Skeletal muscle tissue (tissue), 4 donors: ENCODE results near the gene ZDHHC19. TPM values are rescaled to one million over a fixed set of nuclear protein-coding genes. Genes with fewer than 3 reads are reported as not detected.
A peak's percentile ranks its signal among the peaks of the same experiment; 100 is the strongest.

Source experiments
- H3K27ac ChIP-seq: one replicate; pipeline ENCODE4 v1.7.0; 2013; ENCODE audit warnings: mild to moderate bottlenecking, low read depth, low read length, inconsistent platforms
- H3K27me3 ChIP-seq, 3 donors: one replicate each; pipeline ENCODE4 v1.7.0; 2013; ENCODE audit warnings: low read length in 3 of 3; ENCODE audit not compliant: control insufficient read depth in 3 of 3, insufficient read depth in 3 of 3
- H3K36me3 ChIP-seq, 3 donors: one replicate each; pipeline ENCODE4 v1.7.0; 2013; ENCODE audit warnings: low read length in 3 of 3; ENCODE audit not compliant: control insufficient read depth in 3 of 3, insufficient read depth in 3 of 3
- H3K4me1 ChIP-seq, 3 donors: one replicate each; pipeline ENCODE4 v1.7.0; 2013; ENCODE audit warnings: low read length in 3 of 3, mild to moderate bottlenecking in 3 of 3; ENCODE audit not compliant: control insufficient read depth in 3 of 3, insufficient read depth in 3 of 3
- H3K4me3 ChIP-seq, 3 donors: one replicate each; pipeline ENCODE4 v1.7.0; 2013; ENCODE audit warnings: low read length in 3 of 3
- H3K9ac ChIP-seq, 3 donors: one replicate each; pipeline ENCODE4 v1.7.0; 2013; ENCODE audit warnings: low read length in 3 of 3, mild to moderate bottlenecking in 3 of 3, moderate library complexity in 2 of 3, low read depth in 1 of 3
- H3K9me3 ChIP-seq, 3 donors: one replicate each; pipeline ENCODE4 v1.7.0; 2013; ENCODE audit warnings: low read length in 3 of 3; ENCODE audit not compliant: control insufficient read depth in 3 of 3
- total RNA-seq: library from RNA; depleted of rRNA; stranded (reverse); fragments of >200 nt; gene quantifications from one replicate; pipeline ENCODE4 v1.2.3, GENCODE V29; 2014
- donor health status: Osteomylitis.

The ZDHHC19 gene
- total RNA-seq, 1 donor from 2014 or later = not detected

- Histone ChIP-seq H3K9ac (no peak overlapping the region), H3K4me1 (peaks cover 5 to 7% (median 5%) of the 10 kb centered on the region in 3 donors), H3K27me3 (peaks cover 0 to 4% (median 4%) of the 10 kb centered on the region in 3 donors), H3K9me3 (no peaks in the 10 kb centered on the region), H3K27ac (no peak overlapping the region), H3K4me3 (no peak overlapping the region), H3K36me3 (no peaks in the 10 kb centered on the region)
These were observed 13.9 kb upstream of the ZDHHC19 start for GRCh38 chr3:196225086-196225485.

- Histone ChIP-seq H3K27ac (no peak overlapping the region), H3K36me3 (no peaks in the 10 kb centered on the region), H3K4me1 (peaks cover 10 to 13% (median 13%) of the 10 kb centered on the region in 3 donors)
These were observed 11.8 kb upstream of the ZDHHC19 start for GRCh38 chr3:196222876-196223595.

GRCh38 chr3:196220991-196221390, 9.8 kb upstream of the ZDHHC19 start:
- H3K4me1 ChIP-seq = peaks cover 5 to 8% (median 8%) of the 10 kb centered on the region in 3 donors
- peaks cover 0 to 5% (median 0%) of the 10 kb centered on the region in 3 donors for H3K27me3 ChIP-seq
- no peaks in the 10 kb centered on the region for H3K36me3 ChIP-seq
- H3K4me3 ChIP-seq = no peak overlapping the region
- no peaks in the 10 kb centered on the region for H3K9me3 ChIP-seq
- H3K27ac ChIP-seq = no peak overlapping the region
- no peak overlapping the region for H3K9ac ChIP-seq

More at GRCh38 chr3:196222876-196223595, 11.8 kb upstream of the ZDHHC19 start:
- Histone ChIP-seq H3K9me3 (no peaks in the 10 kb centered on the region), H3K9ac (no peak overlapping the region), H3K4me3 (no peak overlapping the region), H3K27me3 (peaks cover 0 to 4% (median 4%) of the 10 kb centered on the region in 3 donors)

- peaks cover 0 to 6% (median 0%) of the 10 kb centered on the region in 3 donors for H3K27me3 ChIP-seq
These were observed 9.4 kb upstream of the ZDHHC19 start for GRCh38 chr3:196220587-196220986.

GRCh38 chr3:196219970-196220311, 8.7 kb upstream of the ZDHHC19 start:
- Histone ChIP-seq H3K9ac (peak overlapping the region in 2 of 3 donors; percentile 25 to 47), H3K27ac (peak overlapping the region; percentile 60), H3K4me3 (peak overlapping the region; percentile 41 to 63 (median 54))

More at GRCh38 chr3:196220587-196220986, 9.4 kb upstream of the ZDHHC19 start:
- H3K9me3 ChIP-seq = no peaks in the 10 kb centered on the region
- no peak overlapping the region for H3K4me3 ChIP-seq
- no peak overlapping the region for H3K9ac ChIP-seq
- no peaks in the 10 kb centered on the region for H3K36me3 ChIP-seq
- no peak overlapping the region for H3K27ac ChIP-seq
- peaks cover 5 to 8% (median 8%) of the 10 kb centered on the region in 3 donors for H3K4me1 ChIP-seq

GRCh38 chr3:196219194-196219969, 8.2 kb upstream of the ZDHHC19 start:
- Histone ChIP-seq H3K9ac (peak overlapping the region in 2 of 3 donors; percentile 25 to 51), H3K4me3 (peak overlapping the region; percentile 41 to 63 (median 54))

More at GRCh38 chr3:196219970-196220311, 8.7 kb upstream of the ZDHHC19 start:
- H3K27me3 ChIP-seq = peaks cover 0 to 6% (median 0%) of the 10 kb centered on the region in 3 donors
- no peaks in the 10 kb centered on the region for H3K36me3 ChIP-seq
- H3K9me3 ChIP-seq = no peaks in the 10 kb centered on the region
- peaks cover 5 to 8% (median 8%) of the 10 kb centered on the region in 3 donors for H3K4me1 ChIP-seq

GRCh38 chr3:196218155-196218712, 7.0 kb upstream of the ZDHHC19 start:
- H3K36me3 ChIP-seq = no peaks in the 10 kb centered on the region
- no peak overlapping the region for H3K9ac ChIP-seq
- peaks cover 0 to 6% (median 0%) of the 10 kb centered on the region in 3 donors for H3K27me3 ChIP-seq
- H3K4me3 ChIP-seq = no peak overlapping the region
- H3K4me1 ChIP-seq = peaks cover 5 to 8% (median 8%) of the 10 kb centered on the region in 3 donors
- H3K9me3 ChIP-seq = no peaks in the 10 kb centered on the region
- H3K27ac ChIP-seq = no peak overlapping the region

More at GRCh38 chr3:196219194-196219969, 8.2 kb upstream of the ZDHHC19 start:
- peaks cover 0 to 6% (median 0%) of the 10 kb centered on the region in 3 donors for H3K27me3 ChIP-seq
- H3K4me1 ChIP-seq = peaks cover 5 to 8% (median 8%) of the 10 kb centered on the region in 3 donors
- no peaks in the 10 kb centered on the region for H3K9me3 ChIP-seq
- H3K36me3 ChIP-seq = no peaks in the 10 kb centered on the region
- H3K27ac ChIP-seq = peak overlapping the region; percentile 60

- H3K4me3 ChIP-seq = no peak overlapping the region
- H3K27me3 ChIP-seq = peaks cover 0 to 6% (median 0%) of the 10 kb centered on the region in 3 donors
- H3K27ac ChIP-seq = no peak overlapping the region
- H3K9ac ChIP-seq = no peak overlapping the region
- no peaks in the 10 kb centered on the region for H3K9me3 ChIP-seq
- peaks cover 5 to 8% (median 8%) of the 10 kb centered on the region in 3 donors for H3K4me1 ChIP-seq
- H3K36me3 ChIP-seq = no peaks in the 10 kb centered on the region
These were observed 6.3 kb upstream of the ZDHHC19 start for GRCh38 chr3:196217307-196218154.

- Histone ChIP-seq H3K9ac (peak overlapping the region in 1 of 3 donors; percentile 33), H3K27me3 (peaks cover 0 to 6% (median 0%) of the 10 kb centered on the region in 3 donors), H3K36me3 (no peaks in the 10 kb centered on the region), H3K4me3 (no peak overlapping the region), H3K4me1 (peaks cover 5 to 8% (median 8%) of the 10 kb centered on the region in 3 donors), H3K9me3 (no peaks in the 10 kb centered on the region), H3K27ac (no peak overlapping the region)
These were observed 5.5 kb upstream of the ZDHHC19 start for GRCh38 chr3:196216681-196217211.
